Upper lobe of right lung (tissue), 1 donor: ENCODE measurements around the gene OR2T27. TPM values are rescaled to one million over a fixed set of nuclear protein-coding genes. Genes with fewer than 3 reads are reported as not detected.

ENCODE experiments used
- ATAC-seq: fragments of 200-7000 bp; cut with Tn5 transposase; one replicate; pipeline ENCODE4 v1.9.1; 2020; ENCODE audit warnings: mild to moderate bottlenecking, moderate library complexity
- DNase-seq: peaks from one replicate; pipeline ENCODE4 v3.0.0-alpha.2; 2020
- H3K27ac ChIP-seq: fragments of 200-600 bp; one replicate; pipeline ENCODE4 v1.8.0; 2022
- H3K27me3 ChIP-seq: fragments of 200-600 bp; one replicate; pipeline ENCODE4 v1.8.0; 2022; ENCODE audit warnings: mild to moderate bottlenecking
- H3K36me3 ChIP-seq: fragments of 200-600 bp; one replicate; pipeline ENCODE4 v1.8.0; 2022
- H3K4me1 ChIP-seq: fragments of 200-600 bp; one replicate; pipeline ENCODE4 v1.8.0; 2022
- H3K4me3 ChIP-seq: fragments of 200-600 bp; one replicate; pipeline ENCODE4 v1.8.0; 2022; ENCODE audit warnings: mild to moderate bottlenecking
- H3K9me3 ChIP-seq: fragments of 200-600 bp; one replicate; pipeline ENCODE4 v1.8.0; 2022
- intact Hi-C: fragments of 100-400 bp; cut with DNase I; formaldehyde crosslinking; loops from one replicate; pipeline ENCODE4 v1.11.0; 2022
- total RNA-seq: library from RNA; stranded (reverse); fragmentation: NEBNext Ultra II Directional; extraction: Animal tissue kit (Norgen Biotek cat#: 25700); gene quantifications from one replicate; pipeline ENCODE4 v1.2.1, GENCODE V29; 2021
- TF ChIP-seq, protein P1 (sequence below): fragments of 200-600 bp; IDR thresholded peaks from one replicate; pipeline ENCODE4 v1.8.0; 2022; ENCODE audit warnings: antibody characterized with exemption
- donor health status: DM: no; HTN: yes; CAD: no; lungs with severe emphysema.

The OR2T27 gene
- total RNA-seq, 1 donor from 2014 or later: not detected

GRCh38 chr1:248696774-248697173 lies 41.4 kb upstream of the OR2T27 start:
- intact Hi-C loops: no loop called here
- H3K4me3 ChIP-seq: no peak overlapping the region
- H3K4me1 ChIP-seq: no peaks in the 10 kb centered on the region
- no peak for DNase-seq
- no peak overlapping the region for H3K27ac ChIP-seq
- no peaks in the 10 kb centered on the region for H3K27me3 ChIP-seq
- TF ChIP-seq, protein P1, sequence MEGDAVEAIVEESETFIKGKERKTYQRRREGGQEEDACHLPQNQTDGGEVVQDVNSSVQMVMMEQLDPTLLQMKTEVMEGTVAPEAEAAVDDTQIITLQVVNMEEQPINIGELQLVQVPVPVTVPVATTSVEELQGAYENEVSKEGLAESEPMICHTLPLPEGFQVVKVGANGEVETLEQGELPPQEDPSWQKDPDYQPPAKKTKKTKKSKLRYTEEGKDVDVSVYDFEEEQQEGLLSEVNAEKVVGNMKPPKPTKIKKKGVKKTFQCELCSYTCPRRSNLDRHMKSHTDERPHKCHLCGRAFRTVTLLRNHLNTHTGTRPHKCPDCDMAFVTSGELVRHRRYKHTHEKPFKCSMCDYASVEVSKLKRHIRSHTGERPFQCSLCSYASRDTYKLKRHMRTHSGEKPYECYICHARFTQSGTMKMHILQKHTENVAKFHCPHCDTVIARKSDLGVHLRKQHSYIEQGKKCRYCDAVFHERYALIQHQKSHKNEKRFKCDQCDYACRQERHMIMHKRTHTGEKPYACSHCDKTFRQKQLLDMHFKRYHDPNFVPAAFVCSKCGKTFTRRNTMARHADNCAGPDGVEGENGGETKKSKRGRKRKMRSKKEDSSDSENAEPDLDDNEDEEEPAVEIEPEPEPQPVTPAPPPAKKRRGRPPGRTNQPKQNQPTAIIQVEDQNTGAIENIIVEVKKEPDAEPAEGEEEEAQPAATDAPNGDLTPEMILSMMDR: no peak
- peak; percentile 67 for ATAC-seq
- H3K9me3 ChIP-seq: no peaks in the 10 kb centered on the region
- H3K36me3 ChIP-seq: no peaks in the 10 kb centered on the region

- TF ChIP-seq, protein P1: no peak
- H3K4me1 ChIP-seq: no peaks in the 10 kb centered on the region
Observed at GRCh38 chr1:248696261-248696660, 40.9 kb upstream of the OR2T27 start.

DNA sequence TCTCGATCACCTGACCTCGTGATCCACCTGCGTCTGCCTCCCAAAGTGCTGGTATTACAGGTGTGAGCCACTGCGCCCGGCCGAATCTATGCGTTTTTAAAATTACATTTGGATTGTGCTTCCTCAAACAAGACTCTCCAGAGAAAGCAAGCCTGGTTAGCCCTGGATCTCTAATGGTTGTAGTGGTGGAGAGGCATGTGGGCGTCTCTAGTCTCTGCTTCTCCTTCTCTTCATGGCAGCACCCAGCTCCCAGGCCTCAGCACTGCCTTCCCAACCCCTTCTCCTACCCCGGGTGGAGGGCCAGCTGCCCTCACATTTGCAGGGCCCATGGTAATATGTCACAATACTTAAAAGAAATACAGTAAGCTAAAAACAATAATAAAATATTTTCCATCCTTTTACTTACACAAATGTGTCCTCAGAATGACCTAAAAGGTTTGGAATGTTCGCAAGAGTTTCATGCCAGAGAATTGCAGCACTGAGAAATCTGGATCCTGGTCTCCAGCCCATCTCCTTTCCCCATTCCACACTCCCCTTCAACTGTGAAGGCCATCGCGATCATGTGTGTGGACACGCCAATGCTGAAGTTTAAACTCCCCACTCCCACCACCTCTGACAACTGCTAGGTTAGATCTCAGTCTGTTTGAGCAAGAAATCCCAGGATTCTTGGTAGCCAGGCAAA lies 40.3 kb upstream of the OR2T27 start:
- H3K27ac ChIP-seq: peak overlapping the region; percentile 9

More at GRCh38 chr1:248696261-248696660, 40.9 kb upstream of the OR2T27 start:
- ATAC-seq (peak; percentile 66), DNase-seq (no peak)
- H3K9me3 ChIP-seq: no peaks in the 10 kb centered on the region
- no peaks in the 10 kb centered on the region for H3K36me3 ChIP-seq
- intact Hi-C loops: no loop called here
- H3K27me3 ChIP-seq: no peaks in the 10 kb centered on the region
- H3K27ac ChIP-seq: peak overlapping the region; percentile 9
- H3K4me3 ChIP-seq: no peak overlapping the region

DNA sequence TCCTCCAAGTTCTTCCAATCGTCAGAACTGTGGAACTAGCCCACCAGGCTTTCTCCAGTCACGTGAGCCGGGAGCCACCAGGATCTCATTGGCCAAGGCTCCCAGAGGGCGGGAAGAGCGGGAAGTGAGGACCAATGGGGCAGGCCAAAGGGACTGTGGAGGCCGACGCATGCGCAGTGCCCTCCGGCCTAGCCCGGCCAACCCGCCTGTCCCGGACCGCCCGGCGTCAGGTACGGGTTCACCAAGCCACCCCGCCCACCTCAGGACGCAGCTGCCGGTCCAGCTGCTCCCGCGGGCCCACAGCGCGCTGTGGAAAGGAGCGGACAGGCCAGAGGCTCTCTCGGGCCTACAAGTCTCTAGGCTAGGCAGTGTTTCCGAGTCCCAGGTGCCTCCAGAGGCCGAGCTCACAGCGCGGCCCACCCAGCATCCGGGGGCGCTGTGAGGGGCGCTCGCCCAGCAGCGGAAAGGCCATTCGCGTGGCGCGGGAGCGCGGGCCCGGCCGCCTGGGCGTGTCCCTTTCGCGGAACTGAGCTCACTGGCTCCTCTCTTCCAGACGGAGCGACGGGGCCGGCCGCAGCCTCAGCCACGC lies 36.3 kb upstream of the OR2T27 start:
- H3K27me3 ChIP-seq: no peaks in the 10 kb centered on the region
- H3K4me1 ChIP-seq: no peaks in the 10 kb centered on the region
- ATAC-seq (peak; percentile 40), DNase-seq (no peak)
- H3K27ac ChIP-seq: no peak overlapping the region
- TF ChIP-seq, protein P1: no peak
- intact Hi-C loops: no loop called here
- no peaks in the 10 kb centered on the region for H3K36me3 ChIP-seq
- H3K9me3 ChIP-seq: no peaks in the 10 kb centered on the region
- no peak overlapping the region for H3K4me3 ChIP-seq

More for the DNA sequence above, 40.3 kb upstream of the OR2T27 start:
- TF ChIP-seq, protein P1: no peak
- Histone ChIP-seq H3K27me3 (no peaks in the 10 kb centered on the region), H3K4me3 (no peak overlapping the region), H3K9me3 (no peaks in the 10 kb centered on the region), H3K36me3 (no peaks in the 10 kb centered on the region), H3K4me1 (no peaks in the 10 kb centered on the region)
- intact Hi-C loops: no loop called here
- ATAC-seq (peak; percentile 37), DNase-seq (no peak)

GRCh38 chr1:248688527-248689298 lies 33.4 kb upstream of the OR2T27 start:
- no peak for DNase-seq
- intact Hi-C loops: no loop called here
- Histone ChIP-seq H3K27ac (no peak overlapping the region), H3K36me3 (no peaks in the 10 kb centered on the region), H3K4me3 (no peak overlapping the region), H3K9me3 (no peaks in the 10 kb centered on the region), H3K4me1 (no peaks in the 10 kb centered on the region), H3K27me3 (no peaks in the 10 kb centered on the region)
- ATAC-seq: no peak
- TF ChIP-seq, protein P1: no peak
